ENCODE results near the gene COL9A3.
A peak's percentile ranks its signal among the peaks of the same experiment; 100 is the strongest.

Gene COL9A3

DNA sequence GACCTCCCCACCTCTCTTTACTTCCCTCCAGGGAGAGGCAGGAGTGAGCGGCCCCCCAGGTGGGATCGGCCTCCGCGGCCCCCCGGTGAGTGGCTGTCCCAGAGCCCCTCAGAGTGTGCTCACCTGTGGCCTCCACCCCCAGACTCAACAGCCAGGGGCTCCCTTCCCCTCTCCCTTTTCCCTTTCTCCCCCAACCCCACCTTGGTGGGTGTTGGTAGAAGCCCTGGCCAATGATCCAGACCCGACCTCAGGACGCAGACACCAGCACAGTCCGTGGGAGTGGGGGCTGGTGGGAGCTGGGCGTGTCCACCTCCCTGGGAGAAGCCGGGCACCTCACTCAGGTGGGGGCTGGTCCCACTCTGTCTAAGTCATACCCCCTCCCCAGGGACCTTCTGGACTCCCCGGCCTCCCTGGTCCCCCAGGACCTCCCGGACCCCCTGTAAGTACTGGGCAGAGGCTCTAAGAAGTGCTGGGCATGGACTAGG is 4.9 kb downstream of the COL9A3 start:
- Histone ChIP-seq H3K9me3 (ENCODE audit: insufficient read depth, low read depth, low read length) (no peaks in the 10 kb centered on the region), H3F3A (ENCODE audit: low read depth) (no peaks in the 10 kb centered on the region), H3K4me1 (ENCODE audit: insufficient read depth, low read length, poor library complexity, severe bottlenecking) (no peaks in the 10 kb centered on the region), H3K4me2 (ENCODE audit: low read depth, low read length, poor library complexity, severe bottlenecking) (no peak overlapping the region), H3K79me2 (ENCODE audit: insufficient read depth, low read length) (no peaks in the 10 kb centered on the region), H3K9ac (ENCODE audit: low read depth, low read length, poor library complexity, severe bottlenecking) (no peak overlapping the region), H2AFZ (ENCODE audit: low read length) (no peak overlapping the region), H4K20me1 (ENCODE audit: insufficient read depth, low read length, poor library complexity, severe bottlenecking) (no peaks in the 10 kb centered on the region), H3K27me3 (ENCODE audit: insufficient read depth, low read length, poor library complexity, severe bottlenecking) (no peaks in the 10 kb centered on the region), H3K4me3 (ENCODE audit: low read length, poor library complexity, severe bottlenecking) (no peak overlapping the region), H3K36me3 (ENCODE audit: insufficient read depth, low read length) (no peaks in the 10 kb centered on the region), H3K9me2 (replicated peaks; ENCODE audit: low read depth, low read length) (no peaks in the 10 kb centered on the region)
- TF ChIP-seq EZH2phosphoT487 (IDR thresholded peaks at IDR 0.05; ENCODE audit: borderline replicate concordance): no peak
- TF ChIP-seq, protein P1, sequence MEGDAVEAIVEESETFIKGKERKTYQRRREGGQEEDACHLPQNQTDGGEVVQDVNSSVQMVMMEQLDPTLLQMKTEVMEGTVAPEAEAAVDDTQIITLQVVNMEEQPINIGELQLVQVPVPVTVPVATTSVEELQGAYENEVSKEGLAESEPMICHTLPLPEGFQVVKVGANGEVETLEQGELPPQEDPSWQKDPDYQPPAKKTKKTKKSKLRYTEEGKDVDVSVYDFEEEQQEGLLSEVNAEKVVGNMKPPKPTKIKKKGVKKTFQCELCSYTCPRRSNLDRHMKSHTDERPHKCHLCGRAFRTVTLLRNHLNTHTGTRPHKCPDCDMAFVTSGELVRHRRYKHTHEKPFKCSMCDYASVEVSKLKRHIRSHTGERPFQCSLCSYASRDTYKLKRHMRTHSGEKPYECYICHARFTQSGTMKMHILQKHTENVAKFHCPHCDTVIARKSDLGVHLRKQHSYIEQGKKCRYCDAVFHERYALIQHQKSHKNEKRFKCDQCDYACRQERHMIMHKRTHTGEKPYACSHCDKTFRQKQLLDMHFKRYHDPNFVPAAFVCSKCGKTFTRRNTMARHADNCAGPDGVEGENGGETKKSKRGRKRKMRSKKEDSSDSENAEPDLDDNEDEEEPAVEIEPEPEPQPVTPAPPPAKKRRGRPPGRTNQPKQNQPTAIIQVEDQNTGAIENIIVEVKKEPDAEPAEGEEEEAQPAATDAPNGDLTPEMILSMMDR (conservative IDR thresholded peaks at IDR 0.05; ENCODE audit: low read length): no peak

DNA sequence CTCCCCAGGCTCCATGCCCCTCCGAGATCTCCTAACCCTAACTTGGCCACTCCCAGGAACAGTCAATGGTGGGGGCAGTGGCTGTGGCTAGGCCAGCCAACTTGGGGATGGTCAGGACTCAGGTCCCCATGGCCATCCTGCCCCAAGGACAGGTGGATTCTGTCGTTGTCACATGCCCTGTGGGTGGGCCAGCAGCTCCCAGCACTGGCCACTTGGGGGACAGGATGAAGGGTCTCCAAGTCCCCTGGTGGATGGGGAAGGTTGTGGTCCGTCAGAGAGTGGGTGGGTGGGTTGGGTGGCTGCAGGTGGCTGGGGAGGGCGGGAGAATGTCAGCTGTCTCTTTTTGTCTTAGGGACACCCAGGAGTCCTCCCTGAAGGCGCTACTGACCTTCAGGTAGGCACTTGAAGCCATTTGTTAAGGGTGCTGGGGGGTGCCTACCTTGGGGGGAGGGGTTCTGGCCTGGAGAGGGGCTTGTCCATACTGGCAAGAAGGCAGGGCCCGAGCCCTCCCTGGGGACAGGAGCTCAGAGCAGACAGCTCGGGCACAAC is 5.5 kb downstream of the COL9A3 start:
- H3K27me3 ChIP-seq (ENCODE audit: insufficient read depth, low read length, poor library complexity, severe bottlenecking): no peaks in the 10 kb centered on the region
- no peak overlapping the region for H3K4me2 ChIP-seq (ENCODE audit: low read depth, low read length, poor library complexity, severe bottlenecking)
- no peaks in the 10 kb centered on the region for H3F3A ChIP-seq (ENCODE audit: low read depth)
- no peaks in the 10 kb centered on the region for H3K9me3 ChIP-seq (ENCODE audit: insufficient read depth, low read depth, low read length)
- no peak for TF ChIP-seq EZH2phosphoT487 (IDR thresholded peaks at IDR 0.05; ENCODE audit: borderline replicate concordance)
- TF ChIP-seq, protein P1 (conservative IDR thresholded peaks at IDR 0.05; ENCODE audit: low read length): no peak
- H3K9me2 ChIP-seq (replicated peaks; ENCODE audit: low read depth, low read length): no peaks in the 10 kb centered on the region
- H3K4me1 ChIP-seq (ENCODE audit: insufficient read depth, low read length, poor library complexity, severe bottlenecking): no peaks in the 10 kb centered on the region
- no peaks in the 10 kb centered on the region for H3K79me2 ChIP-seq (ENCODE audit: insufficient read depth, low read length)
- no peak overlapping the region for H3K9ac ChIP-seq (ENCODE audit: low read depth, low read length, poor library complexity, severe bottlenecking)
- no peak overlapping the region for H3K4me3 ChIP-seq (ENCODE audit: low read length, poor library complexity, severe bottlenecking)
- H3K36me3 ChIP-seq (ENCODE audit: insufficient read depth, low read length): no peaks in the 10 kb centered on the region
- no peaks in the 10 kb centered on the region for H4K20me1 ChIP-seq (ENCODE audit: insufficient read depth, low read length, poor library complexity, severe bottlenecking)
- no peak overlapping the region for H2AFZ ChIP-seq (ENCODE audit: low read length)

- no peaks in the 10 kb centered on the region for H3K36me3 ChIP-seq (ENCODE audit: insufficient read depth, low read length)
- no peaks in the 10 kb centered on the region for H3F3A ChIP-seq (ENCODE audit: low read depth)
- H3K4me1 ChIP-seq (ENCODE audit: insufficient read depth, low read length, poor library complexity, severe bottlenecking): no peaks in the 10 kb centered on the region
- H3K79me2 ChIP-seq (ENCODE audit: insufficient read depth, low read length): no peaks in the 10 kb centered on the region
- no peaks in the 10 kb centered on the region for H3K27me3 ChIP-seq (ENCODE audit: insufficient read depth, low read length, poor library complexity, severe bottlenecking)
- H3K4me3 ChIP-seq (ENCODE audit: low read length, poor library complexity, severe bottlenecking): no peak overlapping the region
- H4K20me1 ChIP-seq (ENCODE audit: insufficient read depth, low read length, poor library complexity, severe bottlenecking): no peaks in the 10 kb centered on the region
- H2AFZ ChIP-seq (ENCODE audit: low read length): no peak overlapping the region
- H3K4me2 ChIP-seq (ENCODE audit: low read depth, low read length, poor library complexity, severe bottlenecking): no peak overlapping the region
- TF ChIP-seq EZH2phosphoT487 (IDR thresholded peaks at IDR 0.05; ENCODE audit: borderline replicate concordance): no peak
- TF ChIP-seq, protein P1 (conservative IDR thresholded peaks at IDR 0.05; ENCODE audit: low read length): peak; percentile 83
- H3K9me3 ChIP-seq (ENCODE audit: insufficient read depth, low read depth, low read length): no peaks in the 10 kb centered on the region
- H3K9ac ChIP-seq (ENCODE audit: low read depth, low read length, poor library complexity, severe bottlenecking): no peak overlapping the region
- no peaks in the 10 kb centered on the region for H3K9me2 ChIP-seq (replicated peaks; ENCODE audit: low read depth, low read length)
Observed at GRCh38 chr20:62822788-62823651, 6.2 kb downstream of the COL9A3 start.

Measured in Loucy (cell line).